ENCODE data around the gene CTCFL.

Gene CTCFL

GRCh38 chr20:57482148-57482547 lies 42.8 kb downstream of the CTCFL start:
- no peak overlapping the region for H3K4ac ChIP-seq (ENCODE audit: low read length)
- no peak overlapping the region for H2BK5ac ChIP-seq (ENCODE audit: low read length)
- no peaks in the 10 kb centered on the region for H3K9me3 ChIP-seq (replicated peaks in 1 of 2; ENCODE audit: control insufficient read depth in 2 of 2, insufficient read depth in 1 of 2, low read depth in 1 of 2, low read length in 2 of 2)
- H3K4me1 ChIP-seq (ENCODE audit: control insufficient read depth in 2 of 2, insufficient read depth in 1 of 2, low read depth in 1 of 2, low read length in 2 of 2), result peaks cover 8 to 13% of the 10 kb centered on the region in 2 donors
- H3K27me3 ChIP-seq (ENCODE audit: control insufficient read depth in 3 of 3, insufficient read depth in 3 of 3, low read depth in 1 of 3, low read length in 3 of 3), result no peaks in the 10 kb centered on the region
- H2BK12ac ChIP-seq (ENCODE audit: low read length), result no peak overlapping the region
- H3K9ac ChIP-seq (ENCODE audit: low read depth, low read length, poor library complexity), result no peak overlapping the region
- no peak for DNase-seq (ENCODE audit: low spot score)
- H3K4me3 ChIP-seq (ENCODE audit: low read length in 2 of 2), result no peak overlapping the region
- H4K8ac ChIP-seq (ENCODE audit: low read depth, low read length), result no peak overlapping the region
- H3K14ac ChIP-seq (ENCODE audit: low read length), result no peak overlapping the region
- H2BK15ac ChIP-seq (ENCODE audit: low read length), result no peak overlapping the region
- no peak overlapping the region for H3K27ac ChIP-seq (replicated peaks; ENCODE audit: low read length)
- no peak overlapping the region for H3K23ac ChIP-seq (ENCODE audit: low read depth, low read length, poor library complexity)
- no peak overlapping the region for H3K4me2 ChIP-seq (ENCODE audit: insufficient read depth, low read length, poor library complexity, severe bottlenecking)
- no CpG with 5 or more reads among the region's 11 CpGs for WGBS, 2 donors (ENCODE audit: extremely low coverage in 2 of 2, insufficient read length in 2 of 2, insufficient replicate concordance in 1 of 2)
- no peaks in the 10 kb centered on the region for H3K36me3 ChIP-seq (replicated peaks in 1 of 2; ENCODE audit: control insufficient read depth in 2 of 2, insufficient read depth in 2 of 2, low read length in 2 of 2)
- H4K91ac ChIP-seq (ENCODE audit: low read depth, low read length, poor library complexity), result no peak overlapping the region
- H2AK5ac ChIP-seq (ENCODE audit: low read depth, low read length), result no peak overlapping the region
- no peak overlapping the region for H2AFZ ChIP-seq (ENCODE audit: low read length)
- no peak overlapping the region for H2BK120ac ChIP-seq (ENCODE audit: low read depth, low read length)
- no peaks in the 10 kb centered on the region for H3K79me1 ChIP-seq (ENCODE audit: low read depth, low read length)
- H3K18ac ChIP-seq (ENCODE audit: low read length), result no peak overlapping the region

GRCh38 chr20:57481281-57481711 lies 43.6 kb downstream of the CTCFL start:
- no peak overlapping the region for H2BK120ac ChIP-seq (ENCODE audit: low read depth, low read length)
- no peaks in the 10 kb centered on the region for H3K36me3 ChIP-seq (replicated peaks in 1 of 2; ENCODE audit: control insufficient read depth in 2 of 2, insufficient read depth in 2 of 2, low read length in 2 of 2)
- H2BK12ac ChIP-seq (ENCODE audit: low read length), result no peak overlapping the region
- no peaks in the 10 kb centered on the region for H3K79me1 ChIP-seq (ENCODE audit: low read depth, low read length)
- no peak overlapping the region for H3K4me2 ChIP-seq (ENCODE audit: insufficient read depth, low read length, poor library complexity, severe bottlenecking)
- no CpG with 5 or more reads among the region's 9 CpGs for WGBS, 2 donors (ENCODE audit: extremely low coverage in 2 of 2, insufficient read length in 2 of 2, insufficient replicate concordance in 1 of 2)
- no peak overlapping the region for H3K4me3 ChIP-seq (ENCODE audit: low read length in 2 of 2)
- no peak overlapping the region for H3K9ac ChIP-seq (ENCODE audit: low read depth, low read length, poor library complexity)
- H2AFZ ChIP-seq (ENCODE audit: low read length), result peak overlapping the region; percentile 75
- no peak overlapping the region for H2BK5ac ChIP-seq (ENCODE audit: low read length)
- H3K4me1 ChIP-seq (ENCODE audit: control insufficient read depth in 2 of 2, insufficient read depth in 1 of 2, low read depth in 1 of 2, low read length in 2 of 2), result peaks cover 11 to 13% of the 10 kb centered on the region in 2 donors
- H3K4ac ChIP-seq (ENCODE audit: low read length), result peak overlapping the region; percentile 46
- H2BK15ac ChIP-seq (ENCODE audit: low read length), result no peak overlapping the region
- no peak overlapping the region for H4K91ac ChIP-seq (ENCODE audit: low read depth, low read length, poor library complexity)
- DNase-seq (ENCODE audit: low spot score), result no peak
- H2AK5ac ChIP-seq (ENCODE audit: low read depth, low read length), result peak overlapping the region; percentile 51
- H3K14ac ChIP-seq (ENCODE audit: low read length), result peak overlapping the region; percentile 47
- no peak overlapping the region for H3K27ac ChIP-seq (replicated peaks; ENCODE audit: low read length)
- no peak overlapping the region for H3K23ac ChIP-seq (ENCODE audit: low read depth, low read length, poor library complexity)
- peak overlapping the region; percentile 92 for H3K18ac ChIP-seq (ENCODE audit: low read length)
- no peaks in the 10 kb centered on the region for H3K9me3 ChIP-seq (replicated peaks in 1 of 2; ENCODE audit: control insufficient read depth in 2 of 2, insufficient read depth in 1 of 2, low read depth in 1 of 2, low read length in 2 of 2)
- H3K27me3 ChIP-seq (ENCODE audit: control insufficient read depth in 3 of 3, insufficient read depth in 3 of 3, low read depth in 1 of 3, low read length in 3 of 3), result no peaks in the 10 kb centered on the region
- peak overlapping the region; percentile 72 for H4K8ac ChIP-seq (ENCODE audit: low read depth, low read length)

- Histone ChIP-seq H3K4me2 (ENCODE audit: insufficient read depth, low read length, poor library complexity, severe bottlenecking) (no peak overlapping the region), H3K27me3 (ENCODE audit: control insufficient read depth in 3 of 3, insufficient read depth in 3 of 3, low read depth in 1 of 3, low read length in 3 of 3) (no peaks in the 10 kb centered on the region), H2BK5ac (ENCODE audit: low read length) (no peak overlapping the region), H3K4me1 (ENCODE audit: control insufficient read depth in 2 of 2, insufficient read depth in 1 of 2, low read depth in 1 of 2, low read length in 2 of 2) (peaks cover 11 to 13% of the 10 kb centered on the region in 2 donors), H2BK12ac (ENCODE audit: low read length) (no peak overlapping the region), H4K91ac (ENCODE audit: low read depth, low read length, poor library complexity) (no peak overlapping the region), H3K27ac (replicated peaks; ENCODE audit: low read length) (no peak overlapping the region), H3K18ac (ENCODE audit: low read length) (no peak overlapping the region), H3K4ac (ENCODE audit: low read length) (no peak overlapping the region), H3K9ac (ENCODE audit: low read depth, low read length, poor library complexity) (no peak overlapping the region), H3K79me1 (ENCODE audit: low read depth, low read length) (no peaks in the 10 kb centered on the region), H3K14ac (ENCODE audit: low read length) (no peak overlapping the region), H3K23ac (ENCODE audit: low read depth, low read length, poor library complexity) (no peak overlapping the region), H2BK120ac (ENCODE audit: low read depth, low read length) (no peak overlapping the region), H3K9me3 (replicated peaks in 1 of 2; ENCODE audit: control insufficient read depth in 2 of 2, insufficient read depth in 1 of 2, low read depth in 1 of 2, low read length in 2 of 2) (no peaks in the 10 kb centered on the region), H2BK15ac (ENCODE audit: low read length) (no peak overlapping the region), H2AK5ac (ENCODE audit: low read depth, low read length) (peak overlapping the region; percentile 51), H3K4me3 (ENCODE audit: low read length in 2 of 2) (no peak overlapping the region), H2AFZ (ENCODE audit: low read length) (peak overlapping the region; percentile 75), H4K8ac (ENCODE audit: low read depth, low read length) (no peak overlapping the region), H3K36me3 (replicated peaks in 1 of 2; ENCODE audit: control insufficient read depth in 2 of 2, insufficient read depth in 2 of 2, low read length in 2 of 2) (no peaks in the 10 kb centered on the region)
- no peak for DNase-seq (ENCODE audit: low spot score)
- WGBS, 2 donors (ENCODE audit: extremely low coverage in 2 of 2, insufficient read length in 2 of 2, insufficient replicate concordance in 1 of 2), result no CpG with 5 or more reads among the region's 17 CpGs
Observed at GRCh38 chr20:57480444-57481160, 44.3 kb downstream of the CTCFL start.

- no peak overlapping the region for H2BK12ac ChIP-seq (ENCODE audit: low read length)
- peaks cover 11 to 13% of the 10 kb centered on the region in 2 donors for H3K4me1 ChIP-seq (ENCODE audit: control insufficient read depth in 2 of 2, insufficient read depth in 1 of 2, low read depth in 1 of 2, low read length in 2 of 2)
- H3K36me3 ChIP-seq (replicated peaks in 1 of 2; ENCODE audit: control insufficient read depth in 2 of 2, insufficient read depth in 2 of 2, low read length in 2 of 2), result no peaks in the 10 kb centered on the region
- no peak overlapping the region for H3K27ac ChIP-seq (replicated peaks; ENCODE audit: low read length)
- H2BK5ac ChIP-seq (ENCODE audit: low read length), result no peak overlapping the region
- no peak overlapping the region for H2AFZ ChIP-seq (ENCODE audit: low read length)
- H3K27me3 ChIP-seq (ENCODE audit: control insufficient read depth in 3 of 3, insufficient read depth in 3 of 3, low read depth in 1 of 3, low read length in 3 of 3), result no peaks in the 10 kb centered on the region
- no peak overlapping the region for H2AK5ac ChIP-seq (ENCODE audit: low read depth, low read length)
- no peaks in the 10 kb centered on the region for H3K79me1 ChIP-seq (ENCODE audit: low read depth, low read length)
- no peak overlapping the region for H3K18ac ChIP-seq (ENCODE audit: low read length)
- H4K91ac ChIP-seq (ENCODE audit: low read depth, low read length, poor library complexity), result no peak overlapping the region
- H2BK120ac ChIP-seq (ENCODE audit: low read depth, low read length), result no peak overlapping the region
- H3K4me2 ChIP-seq (ENCODE audit: insufficient read depth, low read length, poor library complexity, severe bottlenecking), result no peak overlapping the region
- no peak overlapping the region for H3K4me3 ChIP-seq (ENCODE audit: low read length in 2 of 2)
- no peak overlapping the region for H3K4ac ChIP-seq (ENCODE audit: low read length)
- no peaks in the 10 kb centered on the region for H3K9me3 ChIP-seq (replicated peaks in 1 of 2; ENCODE audit: control insufficient read depth in 2 of 2, insufficient read depth in 1 of 2, low read depth in 1 of 2, low read length in 2 of 2)
- DNase-seq (ENCODE audit: low spot score), result no peak
- WGBS, 2 donors (ENCODE audit: extremely low coverage in 2 of 2, insufficient read length in 2 of 2, insufficient replicate concordance in 1 of 2), result no CpG with 5 or more reads among the region's 3 CpGs
- no peak overlapping the region for H2BK15ac ChIP-seq (ENCODE audit: low read length)
- no peak overlapping the region for H3K9ac ChIP-seq (ENCODE audit: low read depth, low read length, poor library complexity)
- no peak overlapping the region for H4K8ac ChIP-seq (ENCODE audit: low read depth, low read length)
- no peak overlapping the region for H3K23ac ChIP-seq (ENCODE audit: low read depth, low read length, poor library complexity)
- H3K14ac ChIP-seq (ENCODE audit: low read length), result no peak overlapping the region
Observed at GRCh38 chr20:57479196-57479595, 45.7 kb downstream of the CTCFL start.
